HG02852 (cell line): ENCODE data around the gene SARDH.
A peak's percentile ranks its signal among the peaks of the same experiment; 100 is the strongest.

Experiments used
- ATAC-seq: cut with Tn5 transposase; IDR thresholded peaks from one replicate; pipeline ENCODE4 v1.9.1; 2021; ENCODE audit warnings: mild to moderate bottlenecking, moderate library complexity; ENCODE audit not compliant: unreplicated experiment

Gene SARDH

GRCh38 chr9:133737774-133738639 is at the start of gene SARDH:
Gene SARDH, minus strand, starts transcription at chr9:133738352. Its CDS starts 4,179 bp downstream, at chr9:133734173.
- no peak for ATAC-seq

- ATAC-seq = peak; percentile 58
These were observed 49.5 kb upstream of the SARDH start for GRCh38 chr9:133787754-133788025.

GRCh38 chr9:133786907-133787753 is 49.0 kb upstream of the SARDH start:
- ATAC-seq = no peak

GRCh38 chr9:133786371-133786753 is 48.2 kb upstream of the SARDH start:
- no peak for ATAC-seq

- no peak for ATAC-seq
These were observed 47.7 kb upstream of the SARDH start for GRCh38 chr9:133785753-133786370.

- no peak for ATAC-seq
These were observed 46.8 kb upstream of the SARDH start for GRCh38 chr9:133784731-133785561.

GRCh38 chr9:133783331-133783731 is 45.2 kb upstream of the SARDH start:
- no peak for ATAC-seq

GRCh38 chr9:133782157-133783130 is 44.3 kb upstream of the SARDH start:
- no peak for ATAC-seq

- ATAC-seq = no peak
These were observed 43.6 kb upstream of the SARDH start for GRCh38 chr9:133781828-133782135.

GRCh38 chr9:133780962-133781827 is 43.0 kb upstream of the SARDH start:
- ATAC-seq = no peak

GRCh38 chr9:133780404-133780945 is 42.3 kb upstream of the SARDH start:
- no peak for ATAC-seq

- no peak for ATAC-seq
These were observed 41.6 kb upstream of the SARDH start for GRCh38 chr9:133779516-133780403.

GRCh38 chr9:133779081-133779480 is 40.9 kb upstream of the SARDH start:
- no peak for ATAC-seq

GRCh38 chr9:133778336-133779013 is 40.3 kb upstream of the SARDH start:
- no peak for ATAC-seq

- no peak for ATAC-seq
These were observed 39.7 kb upstream of the SARDH start for GRCh38 chr9:133777871-133778270.

GRCh38 chr9:133777068-133777791 is 39.1 kb upstream of the SARDH start:
- no peak for ATAC-seq
